HepG2 (cell line): Measurements from ENCODE around the gene SYTL5. TPM values are rescaled to one million over a fixed set of nuclear protein-coding genes. Genes with fewer than 3 reads are reported as not detected.

Experiments
- ATAC-seq: fragments of 200-7000 bp; cut with Tn5 transposase; 3 replicates; pipeline ENCODE4 v1.9.1; 2020; ENCODE audit warnings: mild to moderate bottlenecking, moderate library complexity
- BruUV-seq: library from RNA; stranded (reverse); fragments of 400-500 nt; replicated peaks from 2 replicates; lab custom pipeline; 2021; lab: Mats Ljungman, UMichigan
- CTCF ChIA-PET: fragments of 300-600 bp; formaldehyde crosslinking; extraction: SDS; loops from one replicate; lab custom pipeline; 2021; ENCODE audit warnings: low total read pairs, inconsistent platforms, low intra/inter-chr PET ratio; lab: Yijun Ruan, JAX
- POLR2A ChIA-PET: fragments of 350-600 bp; sonication (Branson Sonifier 250); formaldehyde crosslinking; loops from one replicate; lab custom pipeline; 2020; ENCODE audit warnings: antibody characterized with exemption, inconsistent platforms; lab: Yijun Ruan, JAX
- DNase-seq: peaks from one replicate; pipeline ENCODE4 v3.0.0-alpha.2; 2015; ENCODE audit warnings: low spot score
- FAIRE-seq: peaks from 3 replicates; lab custom pipeline; 2011; peaks lifted over from hg19 to GRCh38; lab: Jason Lieb, UNC
- H2AFZ ChIP-seq: one replicate; pipeline ENCODE4 v1.6.1; 2011; ENCODE audit warnings: low read length, inconsistent platforms
- H3K27ac ChIP-seq: fragments of 300-600 bp; 3 replicates; pipeline ENCODE4 v1.8.0; 2011; ENCODE audit warnings: mixed run types, mild to moderate bottlenecking, mixed read lengths, low read length, inconsistent platforms; ENCODE audit not compliant: insufficient read depth; ENCODE audit errors: extremely low read length
- H3K27me3 ChIP-seq, 2 experiments: fragments of 200-600 bp in 1 of 2; 2 replicates in 1 of 2; 3 replicates in 1 of 2; pipeline versions ENCODE4 v1.6.0 to v1.8.0; 2011; ENCODE audit warnings: low read length in 2 of 2, mild to moderate bottlenecking in 2 of 2, moderate library complexity in 2 of 2, inconsistent platforms in 1 of 2; ENCODE audit not compliant: insufficient read depth in 2 of 2, control insufficient read depth in 1 of 2
- H3K36me3 ChIP-seq, 2 experiments: fragments of 200-600 bp in 1 of 2; replicated peaks in 1 of 2; 2 replicates in 1 of 2; 3 replicates in 1 of 2; pipeline versions ENCODE4 v1.5.1 to v1.8.0; 2011; ENCODE audit warnings: low read length in 2 of 2, inconsistent platforms in 1 of 2; ENCODE audit not compliant: insufficient read depth in 2 of 2, control insufficient read depth in 1 of 2
- H3K4me1 ChIP-seq: 2 replicates; pipeline ENCODE4 v1.5.1; 2012; ENCODE audit warnings: low read length, inconsistent platforms; ENCODE audit not compliant: insufficient read depth
- H3K4me2 ChIP-seq: 2 replicates; pipeline ENCODE4 v1.6.0; 2011; ENCODE audit warnings: low read depth, low read length, inconsistent platforms
- H3K4me3 ChIP-seq, 3 experiments: fragments of 200-600 bp in 1 of 3; sonication (generic), shearing (Covaris generic) in 1 of 3; replicated peaks in 1 of 3; 2 replicates each; pipeline ENCODE4 v1.5.1; 2011 to 2016; ENCODE audit warnings: low read length in 3 of 3, inconsistent platforms in 2 of 3, low read depth in 2 of 3, mild to moderate bottlenecking in 2 of 3, control low read depth in 1 of 3, mixed read lengths in 1 of 3; ENCODE audit not compliant: insufficient read depth in 1 of 3
- H3K79me2 ChIP-seq: one replicate; pipeline ENCODE4 v1.6.1; 2011; ENCODE audit warnings: low read length, inconsistent platforms; ENCODE audit not compliant: insufficient read depth
- H3K9ac ChIP-seq: 2 replicates; pipeline ENCODE4 v1.6.0; 2011; ENCODE audit warnings: mild to moderate bottlenecking, low read depth, low read length, inconsistent platforms; ENCODE audit not compliant: insufficient read depth
- H3K9me3 ChIP-seq: 2 replicates; pipeline ENCODE4 v1.5.1; 2012; ENCODE audit warnings: mild to moderate bottlenecking, low read length
- H4K20me1 ChIP-seq: 2 replicates; pipeline ENCODE4 v1.6.0; 2011; ENCODE audit warnings: inconsistent platforms, mild to moderate bottlenecking, low read length, moderate library complexity; ENCODE audit not compliant: insufficient read depth
- IKZF5 ChIP-seq: IDR thresholded peaks from 2 replicates; pipeline ENCODE4 v1.6.1; 2018; ENCODE audit warnings: missing genetic modification reagents, mild to moderate bottlenecking, missing compliant biosample characterization
- SRSF9 ChIP-seq: fragments of 200-400 bp; formaldehyde crosslinking; IDR thresholded peaks from 2 replicates; pipeline ENCODE4 v1.6.1; 2018; ENCODE audit warnings: borderline replicate concordance, mild to moderate bottlenecking, low read depth, low read length; ENCODE audit not compliant: insufficient read depth, poor library complexity, severe bottlenecking
- TOE1 ChIP-seq: sonication (generic); formaldehyde crosslinking; IDR thresholded peaks from 2 replicates; pipeline ENCODE4 v1.4.0; 2020; ENCODE audit warnings: mild to moderate bottlenecking, missing genetic modification reagents
- ZNF20 ChIP-seq: sonication (generic); formaldehyde crosslinking; IDR thresholded peaks from 2 replicates; pipeline ENCODE4 v1.4.0; 2020; ENCODE audit warnings: mild to moderate bottlenecking, moderate library complexity, missing genetic modification reagents
- ZNF609 ChIP-seq: sonication (generic); formaldehyde crosslinking; IDR thresholded peaks from 2 replicates; pipeline ENCODE4 v1.4.0; 2020; ENCODE audit warnings: mild to moderate bottlenecking, missing genetic modification reagents, borderline replicate concordance
- ZNF724P ChIP-seq: sonication (generic); formaldehyde crosslinking; IDR thresholded peaks from 2 replicates; pipeline ENCODE4 v1.8.0; 2022; ENCODE audit warnings: missing genetic modification reagents, borderline replicate concordance
- WGBS: methylation state at CpG from one replicate; pipeline ENCODE4 v1.1.6; 2017; ENCODE audit warnings: low lambda C conversion rate; 5-methylcytosine and 5-hydroxymethylcytosine counted together
- in situ Hi-C: cut with HindIII; loops from 2 replicates; pipeline ENCODE4 v1.10.0; 2017; ENCODE audit warnings: low pct_unique_long_range_greater_than_20kb; ENCODE audit not compliant: extremely low pct_ligation_motif_present
- intact Hi-C: fragments of 100-400 bp; cut with micrococcal nuclease; formaldehyde crosslinking; loops from one replicate; pipeline ENCODE4 v1.10.0; 2022; ENCODE audit not compliant: unreplicated experiment
- polyA plus RNA-seq, 8 experiments: library from polyadenylated mRNA; depleted of rRNA in 3 of 8; stranded (reverse) in 7 of 8; unstranded in 1 of 8; fragments of >200 nt; fragmentation: Illumina TruSeq in 4 of 8; extraction: Trizol in 4 of 8; gene quantifications; 2 replicates each; pipeline versions ENCODE4 v1.2.1 to v1.2.3, GENCODE V29; 2011 to 2016; ENCODE audit warnings: low read depth in 4 of 8, missing spikeins in 1 of 8, mixed read lengths in 1 of 8; ENCODE audit not compliant: insufficient read depth in 1 of 8
- total RNA-seq, 5 experiments: library from RNA; depleted of rRNA; stranded (reverse); fragments of >200 nt; fragmentation: Illumina TruSeq; extraction: Trizol; gene quantifications; 2 replicates each; pipeline ENCODE4 v1.2.3, GENCODE V29; 2016; ENCODE audit warnings: low read depth in 1 of 5
- TF ChIP-seq, protein P1 (sequence below): sonication (generic); formaldehyde crosslinking; IDR thresholded peaks from 2 replicates; pipeline ENCODE4 v1.5.0; 2020; ENCODE audit warnings: mild to moderate bottlenecking, missing genetic modification reagents, borderline replicate concordance

SYTL5 gene
- total and polyA plus RNA-seq, 2 of the 13 experiments (the other 11 are each of a cell fraction or from before 2014, with no cell fraction given): not detected

DNA sequence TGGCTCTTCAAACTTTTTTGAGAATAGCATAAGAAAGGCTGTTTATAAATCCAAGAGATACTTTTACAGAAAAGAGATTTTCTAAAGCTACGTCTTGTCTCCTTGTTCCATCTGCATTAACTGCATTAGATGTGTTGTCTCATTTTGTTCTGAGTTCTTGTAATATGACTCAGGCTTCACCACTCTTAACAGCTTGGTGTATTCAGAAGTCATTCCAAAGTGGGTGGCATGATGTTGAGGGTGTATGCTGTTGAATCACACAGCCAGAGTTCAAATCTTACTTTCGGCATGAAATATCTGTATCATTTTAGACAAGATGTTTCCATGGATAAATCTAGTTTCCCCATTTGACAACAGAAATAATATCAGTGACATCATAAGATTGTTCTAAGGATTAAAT is 30.1 kb downstream of the SYTL5 start (continued):
- TF ChIP-seq, protein P1, sequence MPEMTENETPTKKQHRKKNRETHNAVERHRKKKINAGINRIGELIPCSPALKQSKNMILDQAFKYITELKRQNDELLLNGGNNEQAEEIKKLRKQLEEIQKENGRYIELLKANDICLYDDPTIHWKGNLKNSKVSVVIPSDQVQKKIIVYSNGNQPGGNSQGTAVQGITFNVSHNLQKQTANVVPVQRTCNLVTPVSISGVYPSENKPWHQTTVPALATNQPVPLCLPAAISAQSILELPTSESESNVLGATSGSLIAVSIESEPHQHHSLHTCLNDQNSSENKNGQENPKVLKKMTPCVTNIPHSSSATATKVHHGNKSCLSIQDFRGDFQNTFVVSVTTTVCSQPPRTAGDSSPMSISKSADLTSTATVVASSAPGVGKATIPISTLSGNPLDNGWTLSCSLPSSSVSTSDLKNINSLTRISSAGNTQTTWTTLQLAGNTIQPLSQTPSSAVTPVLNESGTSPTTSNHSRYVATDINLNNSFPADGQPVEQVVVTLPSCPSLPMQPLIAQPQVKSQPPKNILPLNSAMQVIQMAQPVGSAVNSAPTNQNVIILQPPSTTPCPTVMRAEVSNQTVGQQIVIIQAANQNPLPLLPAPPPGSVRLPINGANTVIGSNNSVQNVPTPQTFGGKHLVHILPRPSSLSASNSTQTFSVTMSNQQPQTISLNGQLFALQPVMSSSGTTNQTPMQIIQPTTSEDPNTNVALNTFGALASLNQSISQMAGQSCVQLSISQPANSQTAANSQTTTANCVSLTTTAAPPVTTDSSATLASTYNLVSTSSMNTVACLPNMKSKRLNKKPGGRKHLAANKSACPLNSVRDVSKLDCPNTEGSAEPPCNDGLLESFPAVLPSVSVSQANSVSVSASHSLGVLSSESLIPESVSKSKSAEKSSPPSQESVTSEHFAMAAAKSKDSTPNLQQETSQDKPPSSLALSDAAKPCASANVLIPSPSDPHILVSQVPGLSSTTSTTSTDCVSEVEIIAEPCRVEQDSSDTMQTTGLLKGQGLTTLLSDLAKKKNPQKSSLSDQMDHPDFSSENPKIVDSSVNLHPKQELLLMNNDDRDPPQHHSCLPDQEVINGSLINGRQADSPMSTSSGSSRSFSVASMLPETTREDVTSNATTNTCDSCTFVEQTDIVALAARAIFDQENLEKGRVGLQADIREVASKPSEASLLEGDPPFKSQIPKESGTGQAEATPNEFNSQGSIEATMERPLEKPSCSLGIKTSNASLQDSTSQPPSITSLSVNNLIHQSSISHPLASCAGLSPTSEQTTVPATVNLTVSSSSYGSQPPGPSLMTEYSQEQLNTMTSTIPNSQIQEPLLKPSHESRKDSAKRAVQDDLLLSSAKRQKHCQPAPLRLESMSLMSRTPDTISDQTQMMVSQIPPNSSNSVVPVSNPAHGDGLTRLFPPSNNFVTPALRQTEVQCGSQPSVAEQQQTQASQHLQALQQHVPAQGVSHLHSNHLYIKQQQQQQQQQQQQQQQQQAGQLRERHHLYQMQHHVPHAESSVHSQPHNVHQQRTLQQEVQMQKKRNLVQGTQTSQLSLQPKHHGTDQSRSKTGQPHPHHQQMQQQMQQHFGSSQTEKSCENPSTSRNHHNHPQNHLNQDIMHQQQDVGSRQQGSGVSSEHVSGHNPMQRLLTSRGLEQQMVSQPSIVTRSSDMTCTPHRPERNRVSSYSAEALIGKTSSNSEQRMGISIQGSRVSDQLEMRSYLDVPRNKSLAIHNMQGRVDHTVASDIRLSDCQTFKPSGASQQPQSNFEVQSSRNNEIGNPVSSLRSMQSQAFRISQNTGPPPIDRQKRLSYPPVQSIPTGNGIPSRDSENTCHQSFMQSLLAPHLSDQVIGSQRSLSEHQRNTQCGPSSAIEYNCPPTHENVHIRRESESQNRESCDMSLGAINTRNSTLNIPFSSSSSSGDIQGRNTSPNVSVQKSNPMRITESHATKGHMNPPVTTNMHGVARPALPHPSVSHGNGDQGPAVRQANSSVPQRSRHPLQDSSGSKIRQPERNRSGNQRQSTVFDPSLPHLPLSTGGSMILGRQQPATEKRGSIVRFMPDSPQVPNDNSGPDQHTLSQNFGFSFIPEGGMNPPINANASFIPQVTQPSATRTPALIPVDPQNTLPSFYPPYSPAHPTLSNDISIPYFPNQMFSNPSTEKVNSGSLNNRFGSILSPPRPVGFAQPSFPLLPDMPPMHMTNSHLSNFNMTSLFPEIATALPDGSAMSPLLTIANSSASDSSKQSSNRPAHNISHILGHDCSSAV (CRISPR knock-in tag): no peak
- no peak for TF ChIP-seq ZNF724P

GRCh38 chrX:38038501-38038900 is 32.1 kb downstream of the SYTL5 start:
- Histone ChIP-seq H3K79me2 (no peaks in the 10 kb centered on the region), H4K20me1 (no peaks in the 10 kb centered on the region), H3K4me1 (no peaks in the 10 kb centered on the region), H3K4me2 (no peak overlapping the region), H3K9ac (no peak overlapping the region), H3K27ac (no peak overlapping the region), H3K36me3 (no peaks in the 10 kb centered on the region), H2AFZ (no peak overlapping the region), H3K27me3 (no peaks in the 10 kb centered on the region), H3K4me3 (no peak overlapping the region), H3K9me3 (no peaks in the 10 kb centered on the region)
- ChIA-PET POLR2A (no interaction called here), CTCF (no interaction called here)
- no TSS peak for BruUV-seq
- intact Hi-C loops (no loop called here), in situ Hi-C loops (no loop called here)
- WGBS: 3% methylated on average over 2 of the region's 2 CpGs
- ATAC-seq (no peak), DNase-seq (no peak), FAIRE-seq (no peak)
- TF ChIP-seq IKZF5 (CRISPR knock-in tag) (no peak), ZNF609 (CRISPR knock-in tag) (no peak), SRSF9 (no peak), ZNF20 (CRISPR knock-in tag) (no peak), TOE1 (no peak)
